Tibial nerve (tissue), 4 donors: ENCODE measurements around the gene ISY1. TPM values are rescaled to one million over a fixed set of nuclear protein-coding genes. Genes with fewer than 3 reads are reported as not detected.

Source experiments
- DNase-seq, 2 donors: peaks; one replicate each; pipeline ENCODE4 v3.0.0-alpha.2; 2019; ENCODE audit warnings: low spot score in 2 of 2
- H3K27ac ChIP-seq, 4 donors: fragments of 200-600 bp; sonication (generic) in 3 of 4; one replicate each; pipeline ENCODE4 v1.5.1; 2017 to 2019; ENCODE audit warnings: mild to moderate bottlenecking in 1 of 4
- H3K27me3 ChIP-seq, 2 donors: fragments of 200-600 bp; sonication (generic) in 1 of 2; one replicate each; pipeline versions ENCODE4 v1.5.1 to v1.6.0; 2017 to 2019
- H3K36me3 ChIP-seq, 3 donors: fragments of 200-600 bp; sonication (generic); one replicate each; pipeline ENCODE4 v1.5.1; 2018 to 2019
- H3K4me1 ChIP-seq, 4 donors: fragments of 200-600 bp; sonication (generic) in 3 of 4; one replicate each; pipeline ENCODE4 v1.5.1; 2017 to 2019
- H3K4me3 ChIP-seq, 4 donors: fragments of 200-600 bp; sonication (generic) in 3 of 4; one replicate each; pipeline ENCODE4 v1.5.1; 2017 to 2019; ENCODE audit warnings: mild to moderate bottlenecking in 1 of 4, moderate library complexity in 1 of 4
- H3K9me3 ChIP-seq, 4 donors: fragments of 200-600 bp; sonication (generic) in 3 of 4; one replicate each; pipeline ENCODE4 v1.5.1; 2017 to 2019
- CTCF ChIP-seq, 5 experiments: fragments of 200-600 bp in 3 of 5; fragments of 450-650 bp in 2 of 5; sonication (generic) in 3 of 5; IDR thresholded peaks; one replicate each; pipeline ENCODE4 v1.5.1; 2016 to 2019; ENCODE audit warnings: antibody characterized with exemption in 5 of 5, mild to moderate bottlenecking in 3 of 5, moderate library complexity in 2 of 5
- EP300 ChIP-seq, 2 donors: sonication (generic); formaldehyde crosslinking; IDR thresholded peaks; one replicate each; pipeline ENCODE4 v1.6.1; 2017; ENCODE audit warnings: antibody characterized with exemption in 2 of 2, mild to moderate bottlenecking in 1 of 2
- POLR2A ChIP-seq, 2 donors: fragments of 450-650 bp; IDR thresholded peaks; one replicate each; pipeline ENCODE4 v1.6.1; 2017; ENCODE audit warnings: antibody characterized with exemption in 2 of 2, mild to moderate bottlenecking in 2 of 2, moderate library complexity in 2 of 2
- WGBS, 2 donors: methylation state at CpG; one replicate each; pipeline ENCODE4 v1.1.5; 2018; 5-methylcytosine and 5-hydroxymethylcytosine counted together
- total RNA-seq, 4 donors: library from RNA; depleted of rRNA; stranded (reverse); fragments of >200 nt; gene quantifications; one replicate each; pipeline ENCODE4 v1.1.0, GENCODE V29; 2016

The ISY1 gene
- total RNA-seq, 4 donors from 2014 or later = 9.8 to 20.9 (median 16.0) TPM

GRCh38 chr3:129081503-129081902, 79.4 kb downstream of the ISY1 start:
- WGBS, 2 donors = 75 to 78% methylated on average over 8 of the region's 8 CpGs
- no peaks in the 10 kb centered on the region for H3K27me3 ChIP-seq
- H3K4me3 ChIP-seq = no peak overlapping the region
- H3K36me3 ChIP-seq = no peaks in the 10 kb centered on the region
- no peak overlapping the region for H3K27ac ChIP-seq
- no peak for DNase-seq
- H3K4me1 ChIP-seq = peaks cover 0 to 3% (median 0%) of the 10 kb centered on the region in 4 donors
- TF ChIP-seq EP300 (IDR thresholded peaks at IDR 0.05) (no peak), POLR2A (IDR thresholded peaks at IDR 0.05) (no peak), CTCF (IDR thresholded peaks at IDR 0.05) (no peak)
- no peaks in the 10 kb centered on the region for H3K9me3 ChIP-seq

GRCh38 chr3:129078510-129078909, 82.4 kb downstream of the ISY1 start:
- H3K4me1 ChIP-seq = no peaks in the 10 kb centered on the region
- H3K4me3 ChIP-seq = no peak overlapping the region
- H3K9me3 ChIP-seq = no peaks in the 10 kb centered on the region
- TF ChIP-seq POLR2A (IDR thresholded peaks at IDR 0.05) = no peak
- TF ChIP-seq EP300 (IDR thresholded peaks at IDR 0.05) = no peak
- no peak for TF ChIP-seq CTCF (IDR thresholded peaks at IDR 0.05)
- no peak overlapping the region for H3K27ac ChIP-seq
- H3K36me3 ChIP-seq = no peaks in the 10 kb centered on the region
- H3K27me3 ChIP-seq = no peaks in the 10 kb centered on the region
- no peak for DNase-seq
- 81 to 85% methylated on average over 8 of the region's 8 CpGs for WGBS, 2 donors

Other genes with a start within 250 kb of the ISY1 start
- gene CFAP92, start 167.0 kb downstream of the ISY1 start, total RNA-seq = under 1 TPM in 3 of 4 donors, not detected in 1; 0.22 to 0.78 (median 0.63) TPM
- 1 to 10 TPM in 3 of 4 donors, under 1 TPM in 1; 0.22 to 2.1 (median 1.9) TPM for gene EFCC1, start 159.8 kb downstream of the ISY1 start, total RNA-seq
- gene GP9, start 100.3 kb downstream of the ISY1 start, total RNA-seq = not detected
- 10 to 100 TPM in 1 of 4 donors, 1 to 10 TPM in 3; 4.8 to 13.2 (median 8.6) TPM for gene RAB43, start 39.3 kb downstream of the ISY1 start, total RNA-seq
- 100 to 1,000 TPM; 329 to 533 (median 488) TPM for gene CNBP, start 22.8 kb upstream of the ISY1 start, total RNA-seq
- 100 to 1,000 TPM in 2 of 4 donors, 10 to 100 TPM in 2; 72.6 to 124 (median 88.1) TPM for gene COPG1, start 88.5 kb upstream of the ISY1 start, total RNA-seq
- 10 to 100 TPM; 18.2 to 36.7 (median 27.9) TPM for gene HMCES, start 117.8 kb upstream of the ISY1 start, total RNA-seq